Neuronal stem cell (in vitro differentiated cells): ENCODE data around the gene PEX13.
"Not testable (repeated sequence)": the region's sequence is repeated elsewhere in the genome, so short reads cannot be mapped to it uniquely, and the experiment has no call there.

Experiments
- DNase-seq: peaks from one replicate; pipeline ENCODE4 v3.0.0-alpha.2; 2013; ENCODE audit warnings: low spot score
- H2AFZ ChIP-seq: one replicate; pipeline ENCODE4 v1.6.1; 2013; ENCODE audit warnings: mild to moderate bottlenecking, low read length, inconsistent platforms
- H2AK5ac ChIP-seq: 2 replicates; pipeline ENCODE4 v1.6.1; 2013; ENCODE audit warnings: low read depth, mild to moderate bottlenecking, inconsistent platforms, low read length, moderate library complexity, mixed read lengths
- H2BK120ac ChIP-seq: 2 replicates; pipeline ENCODE4 v1.6.1; 2013; ENCODE audit warnings: low read depth, mild to moderate bottlenecking, inconsistent platforms, low read length, moderate library complexity, mixed read lengths
- H2BK12ac ChIP-seq: one replicate; pipeline ENCODE4 v1.6.1; 2013; ENCODE audit warnings: low read length, inconsistent platforms
- H2BK15ac ChIP-seq: 2 replicates; pipeline ENCODE4 v1.6.1; 2013; ENCODE audit warnings: mild to moderate bottlenecking, low read length, inconsistent platforms, mixed read lengths
- H2BK5ac ChIP-seq: one replicate; pipeline ENCODE4 v1.6.1; 2013; ENCODE audit warnings: inconsistent platforms, mild to moderate bottlenecking, low read length, moderate library complexity
- H3K14ac ChIP-seq: one replicate; pipeline ENCODE4 v1.6.1; 2013; ENCODE audit warnings: low read length, inconsistent platforms
- H3K18ac ChIP-seq: 2 replicates; pipeline ENCODE4 v1.6.1; 2013; ENCODE audit warnings: low read length, inconsistent platforms
- H3K23ac ChIP-seq: 2 replicates; pipeline ENCODE4 v1.6.1; 2013; ENCODE audit warnings: low read depth, mild to moderate bottlenecking, mixed read lengths, low read length, inconsistent platforms; ENCODE audit not compliant: poor library complexity
- H3K27ac ChIP-seq: replicated peaks from 3 replicates; pipeline ENCODE4 v1.5.1; 2013; ENCODE audit warnings: low read length, inconsistent platforms
- H3K27me3 ChIP-seq, 3 experiments: 2 replicates each; pipeline ENCODE4 v1.6.1; 2013; ENCODE audit warnings: low read length in 3 of 3, mild to moderate bottlenecking in 2 of 3, inconsistent platforms in 1 of 3, low read depth in 1 of 3, mixed read lengths in 1 of 3, moderate library complexity in 1 of 3; ENCODE audit not compliant: control insufficient read depth in 3 of 3, insufficient read depth in 3 of 3
- H3K36me3 ChIP-seq, 2 donors: replicated peaks in 1 of 2; 2 replicates each; pipeline ENCODE4 v1.6.1; 2013; ENCODE audit warnings: low read length in 2 of 2; ENCODE audit not compliant: control insufficient read depth in 2 of 2, insufficient read depth in 2 of 2
- H3K4ac ChIP-seq: 2 replicates; pipeline ENCODE4 v1.6.1; 2013; ENCODE audit warnings: inconsistent platforms, mild to moderate bottlenecking, low read length, moderate library complexity
- H3K4me1 ChIP-seq, 2 donors: 1 replicate in 1 of 2; 2 replicates in 1 of 2; pipeline ENCODE4 v1.6.1; 2013; ENCODE audit warnings: low read length in 2 of 2, low read depth in 1 of 2; ENCODE audit not compliant: control insufficient read depth in 2 of 2, insufficient read depth in 1 of 2
- H3K4me2 ChIP-seq: one replicate; pipeline ENCODE4 v1.6.1; 2013; ENCODE audit warnings: mild to moderate bottlenecking, low read length, inconsistent platforms; ENCODE audit not compliant: insufficient read depth, poor library complexity, severe bottlenecking
- H3K4me3 ChIP-seq, 2 donors: 2 replicates each; pipeline ENCODE4 v1.5.1; 2013; ENCODE audit warnings: low read length in 2 of 2, mild to moderate bottlenecking in 2 of 2, inconsistent platforms in 1 of 2, moderate library complexity in 1 of 2
- H3K79me1 ChIP-seq: one replicate; pipeline ENCODE4 v1.6.1; 2013; ENCODE audit warnings: low read depth, mild to moderate bottlenecking, inconsistent platforms, low read length, moderate library complexity
- H3K9ac ChIP-seq: one replicate; pipeline ENCODE4 v1.6.1; 2013; ENCODE audit warnings: mild to moderate bottlenecking, low read depth, low read length, inconsistent platforms; ENCODE audit not compliant: poor library complexity
- H3K9me3 ChIP-seq, 2 donors: replicated peaks in 1 of 2; 2 replicates each; pipeline versions ENCODE3 to v1.6.1; 2013; ENCODE audit warnings: low read length in 2 of 2, mild to moderate bottlenecking in 2 of 2, inconsistent platforms in 1 of 2, low read depth in 1 of 2, mixed read lengths in 1 of 2, moderate library complexity in 1 of 2; ENCODE audit not compliant: control insufficient read depth in 2 of 2, insufficient read depth in 1 of 2
- H4K8ac ChIP-seq: one replicate; pipeline ENCODE4 v1.6.1; 2013; ENCODE audit warnings: low read depth, mild to moderate bottlenecking, inconsistent platforms, low read length, moderate library complexity
- H4K91ac ChIP-seq: one replicate; pipeline ENCODE4 v1.6.1; 2013; ENCODE audit warnings: low read length, low read depth, mild to moderate bottlenecking, inconsistent platforms; ENCODE audit not compliant: poor library complexity
- WGBS, 2 donors: extraction: QIAGEN DNeasy Blood & Tissue Kit; methylation state at CpG; one replicate each; pipeline ENCODE4 v1.1.7; 2013; ENCODE audit warnings: missing lambda C conversion rate in 2 of 2, mixed read lengths in 1 of 2; ENCODE audit not compliant: insufficient read length in 2 of 2, insufficient replicate concordance in 1 of 2; ENCODE audit errors: extremely low coverage in 2 of 2; 5-methylcytosine and 5-hydroxymethylcytosine counted together

The PEX13 gene

DNA sequence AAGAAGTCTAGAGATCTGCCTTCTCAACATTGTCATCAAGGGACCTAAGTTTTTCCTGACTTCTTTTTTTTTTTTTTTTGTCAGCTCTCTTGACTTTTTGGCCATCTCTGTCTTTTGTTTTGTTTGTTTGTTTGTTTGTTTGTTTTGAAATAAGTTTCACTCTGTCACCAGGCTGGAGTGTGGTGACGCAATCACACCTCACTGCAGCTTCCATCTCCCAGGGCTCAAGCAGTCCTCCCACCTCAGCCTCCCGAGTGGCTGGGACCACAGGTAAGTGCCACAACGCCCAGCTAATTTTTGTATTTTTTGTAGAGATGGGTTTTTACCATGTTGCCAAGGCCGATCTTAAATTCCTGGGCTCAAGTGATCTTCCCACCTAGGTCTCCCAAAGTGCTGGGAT is 6.2 kb downstream of the PEX13 start:
- no peak overlapping the region for H3K14ac ChIP-seq
- peaks cover 4 to 56% of the 10 kb centered on the region in 2 donors for H3K36me3 ChIP-seq
- no CpG with 5 or more reads among the region's 4 CpGs for WGBS, 2 donors
- no peak overlapping the region for H3K4ac ChIP-seq
- no peaks in the 10 kb centered on the region for H3K4me1 ChIP-seq
- no peak overlapping the region for H3K4me3 ChIP-seq
- no peak overlapping the region for H2BK5ac ChIP-seq
- H3K27ac ChIP-seq = no peak overlapping the region
- H3K4me2 ChIP-seq = no peak overlapping the region
- H2BK12ac ChIP-seq = no peak overlapping the region
- peaks cover 0 to 8% of the 10 kb centered on the region in 2 donors for H3K9me3 ChIP-seq
- no peak overlapping the region for H3K9ac ChIP-seq
- H3K27me3 ChIP-seq = no peaks in the 10 kb centered on the region
- no peak for DNase-seq
- no peak overlapping the region for H2BK120ac ChIP-seq
- no peak overlapping the region for H3K23ac ChIP-seq
- no peak overlapping the region for H2AFZ ChIP-seq
- no peak overlapping the region for H2BK15ac ChIP-seq
- no peak overlapping the region for H3K18ac ChIP-seq
- no peak overlapping the region for H2AK5ac ChIP-seq
- no peak overlapping the region for H4K91ac ChIP-seq
- no peak overlapping the region for H4K8ac ChIP-seq
- peaks cover 9% of the 10 kb centered on the region for H3K79me1 ChIP-seq

DNA sequence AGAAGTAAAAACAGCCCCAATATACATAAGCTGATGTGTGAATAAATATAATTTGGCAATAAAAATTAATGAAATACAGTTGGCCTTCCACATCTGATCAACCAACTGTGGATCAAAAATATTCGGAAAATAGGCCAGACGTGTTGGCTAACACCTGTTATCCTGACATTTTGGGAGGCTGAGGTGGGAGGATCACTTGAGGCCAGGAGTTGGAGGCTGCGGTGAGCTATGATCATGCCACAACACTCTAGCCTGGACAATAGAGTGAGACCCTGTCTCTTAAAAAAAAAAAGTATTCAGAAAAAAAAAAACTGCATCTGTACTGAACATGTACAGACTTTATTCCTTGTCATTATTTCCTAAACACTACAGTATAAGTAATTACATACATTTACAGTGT is 12.0 kb downstream of the PEX13 start:
- peaks cover 5% of the 10 kb centered on the region in 2 donors for H3K9me3 ChIP-seq
- no peak overlapping the region for H4K91ac ChIP-seq
- H3K14ac ChIP-seq = no peak overlapping the region
- H3K4me2 ChIP-seq = no peak overlapping the region
- no peak overlapping the region for H2AK5ac ChIP-seq
- no peak overlapping the region for H2AFZ ChIP-seq
- H3K9ac ChIP-seq = no peak overlapping the region
- WGBS, 2 donors = no CpG with 5 or more reads among the region's 3 CpGs
- DNase-seq = no peak
- no peak overlapping the region for H2BK120ac ChIP-seq
- H3K4me3 ChIP-seq = no peak overlapping the region
- no peak overlapping the region for H4K8ac ChIP-seq
- H2BK5ac ChIP-seq = no peak overlapping the region
- no peaks in the 10 kb centered on the region for H3K4me1 ChIP-seq
- H2BK12ac ChIP-seq = no peak overlapping the region
- no peaks in the 10 kb centered on the region for H3K79me1 ChIP-seq
- no peak overlapping the region for H2BK15ac ChIP-seq
- H3K27me3 ChIP-seq = no peaks in the 10 kb centered on the region
- no peak overlapping the region for H3K18ac ChIP-seq
- H3K36me3 ChIP-seq = peaks cover 14 to 52% of the 10 kb centered on the region in 2 donors
- no peak overlapping the region for H3K4ac ChIP-seq
- no peak overlapping the region for H3K23ac ChIP-seq
- H3K27ac ChIP-seq = no peak overlapping the region

DNA sequence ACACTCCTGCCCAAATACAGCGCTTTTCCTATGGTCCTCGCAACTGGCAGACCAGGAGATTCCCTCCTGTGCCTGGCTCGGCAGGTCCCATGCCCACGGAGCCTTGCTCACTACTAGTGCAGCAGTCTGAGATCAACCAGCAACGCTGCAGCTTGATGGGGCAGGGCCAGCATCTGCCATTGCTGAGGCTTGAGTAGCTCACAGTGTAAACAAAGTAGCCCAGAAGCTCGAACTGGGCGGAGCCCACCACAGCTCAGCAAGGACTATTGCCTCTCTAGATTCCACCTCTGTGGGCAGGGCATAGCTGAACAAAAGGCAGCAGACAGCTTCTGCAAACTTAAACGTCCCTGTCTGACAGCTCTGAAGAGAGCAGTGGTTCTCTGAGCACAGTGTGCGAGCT is 17.1 kb downstream of the PEX13 start:
- not testable (repeated sequence) for H2BK12ac ChIP-seq, H3K79me1 ChIP-seq, H3K9ac ChIP-seq, H2AK5ac ChIP-seq, H3K4me2 ChIP-seq, H3K18ac ChIP-seq, H3K27me3 ChIP-seq, H3K4me1 ChIP-seq, H4K8ac ChIP-seq, H3K14ac ChIP-seq, H2BK5ac ChIP-seq, H3K27ac ChIP-seq, H2BK15ac ChIP-seq, H2BK120ac ChIP-seq, H3K4ac ChIP-seq, H4K91ac ChIP-seq, DNase-seq, H3K23ac ChIP-seq, H3K4me3 ChIP-seq, H2AFZ ChIP-seq
- H3K36me3 ChIP-seq = peaks cover 22 to 47% of the 10 kb centered on the region in 2 donors
- peaks cover 7 to 22% of the 10 kb centered on the region in 2 donors for H3K9me3 ChIP-seq
- WGBS, 2 donors = no CpG with 5 or more reads among the region's 9 CpGs

DNA sequence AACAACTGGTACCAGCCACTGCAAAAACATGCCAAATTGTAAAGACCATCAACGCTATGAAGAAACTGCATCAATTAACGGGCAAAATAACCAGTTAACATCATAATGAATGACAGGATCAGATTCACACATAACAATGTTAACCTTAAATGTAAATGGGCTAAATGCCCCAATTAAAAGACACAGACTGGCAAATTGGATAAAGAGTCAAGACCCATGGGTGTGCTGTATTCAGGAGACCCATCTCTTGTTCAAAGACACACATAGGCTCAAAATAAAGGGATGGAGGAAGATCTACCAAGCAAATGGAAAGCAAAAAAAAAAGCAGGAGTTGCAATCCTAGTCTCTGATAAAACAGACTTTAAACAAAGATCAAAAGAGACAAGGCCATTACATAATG is 19.1 kb downstream of the PEX13 start:
- H3K18ac ChIP-seq, H3K23ac ChIP-seq, DNase-seq, H3K4me1 ChIP-seq, H3K4me2 ChIP-seq, H2BK5ac ChIP-seq, H3K4ac ChIP-seq, H2BK15ac ChIP-seq, H2BK120ac ChIP-seq, H4K91ac ChIP-seq, H3K27ac ChIP-seq, H3K9ac ChIP-seq, H3K14ac ChIP-seq, H3K27me3 ChIP-seq, H2AFZ ChIP-seq, H3K79me1 ChIP-seq, H2BK12ac ChIP-seq, H4K8ac ChIP-seq, H3K4me3 ChIP-seq, H2AK5ac ChIP-seq: not testable (repeated sequence)
- WGBS, 2 donors = no CpG with 5 or more reads among the region's 2 CpGs
- H3K9me3 ChIP-seq = peaks cover 7 to 22% of the 10 kb centered on the region in 2 donors
- H3K36me3 ChIP-seq = peaks cover 18 to 39% of the 10 kb centered on the region in 2 donors
